ENCODE measurements around the gene RNF187. TPM values are rescaled to one million over a fixed set of nuclear protein-coding genes. Genes with fewer than 3 reads are reported as not detected.
A peak's percentile ranks its signal among the peaks of the same experiment; 100 is the strongest.

RNF187 gene
- total and polyA plus RNA-seq, 10 of the 15 experiments (the other 5 are each of a cell fraction or from before 2014, with no cell fraction given) = 2.6 to 116 (median 29.5) TPM

DNA sequence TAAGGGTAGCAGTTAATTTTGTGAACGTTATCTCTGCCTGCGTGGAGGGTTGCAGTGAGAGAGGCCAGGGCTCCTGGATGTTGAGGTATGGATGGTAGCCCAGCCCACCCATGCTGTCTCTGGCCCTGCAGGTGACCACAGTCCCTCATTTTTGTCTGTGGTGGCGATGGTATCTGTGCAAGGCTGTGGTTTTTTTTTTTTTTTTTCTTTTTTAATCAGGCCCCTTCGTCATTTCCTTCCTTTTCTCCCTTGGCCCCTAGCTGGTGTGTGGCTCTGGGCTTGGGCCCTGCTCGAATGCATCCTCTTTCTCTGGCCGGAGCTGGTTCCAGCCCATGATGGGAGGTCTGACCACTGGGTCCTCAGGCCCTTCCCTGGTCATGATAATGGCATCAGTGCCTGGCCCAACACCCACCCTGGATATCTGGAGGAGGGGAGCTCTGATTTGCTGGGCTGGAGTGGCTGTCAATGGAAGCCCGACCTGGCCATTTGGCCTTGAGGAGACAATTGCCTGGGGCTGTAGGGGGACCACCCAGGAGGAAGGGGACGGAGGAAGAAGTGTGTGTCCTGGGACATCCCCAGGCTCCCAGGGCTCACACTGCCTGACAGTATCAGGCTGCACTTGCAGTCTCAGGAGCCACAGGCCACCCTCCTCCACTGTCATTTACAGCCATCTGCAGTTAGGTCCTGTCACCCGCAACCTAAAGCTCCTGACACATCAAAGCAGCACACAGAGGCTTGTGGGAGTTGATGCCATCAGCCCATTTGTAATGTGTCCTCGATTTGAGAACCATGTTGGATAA lies 8.1 kb upstream of the RNF187 start:
- RAD21 ChIA-PET (ENCODE audit: unreplicated experiment) = no interaction called here
- in situ Hi-C loops (cut with MboI) (no loop called here), intact Hi-C loops (cut with micrococcal nuclease; ENCODE audit: unreplicated experiment) (no loop called here)
- 43% methylated on average over 9 of the region's 10 CpGs for WGBS (ENCODE audit: insufficient coverage, insufficient replicate concordance, low lambda C conversion rate, missing lambda C conversion rate)
- FAIRE-seq (no peak), DNase-seq (ENCODE audit: low read depth, low spot score) (no peak), ATAC-seq (peak; percentile 75)
- H3K9ac ChIP-seq (ENCODE audit: control insufficient read depth, insufficient read depth, low read length) = peak overlapping the region; percentile 20; the same call in 1 of the 2 replicates
- BruUV-seq (replicated peaks) = no TSS peak
- no peaks in the 10 kb centered on the region for H3K36me3 ChIP-seq (ENCODE audit: control insufficient read depth in 2 of 2, insufficient read depth in 2 of 2, low read length in 1 of 2)
- CTCF ChIA-PET = interaction anchor here (0.6 to 0.8 kb wide), 2 partner anchors 22 to 1637 kb away, joined by 4 to 5 read pairs; no protein-coding TSS in a partner anchor
- H4K20me1 ChIP-seq (ENCODE audit: control insufficient read depth, insufficient read depth) = no peaks in the 10 kb centered on the region
- H3K79me2 ChIP-seq (ENCODE audit: control insufficient read depth, insufficient read depth, low read length) = no peaks in the 10 kb centered on the region
- peak overlapping the region; percentile 30; the same call in 1 of the 2 replicates for H3K4me3 ChIP-seq
- no peaks in the 10 kb centered on the region for H3K27me3 ChIP-seq (replicated peaks in 1 of 2; ENCODE audit: control insufficient read depth in 2 of 2, insufficient read depth in 2 of 2, low read length in 1 of 2)
- SMC1A ChIA-PET (ENCODE audit: uncharacterized antibody, unreplicated experiment) = interaction anchor here (1.0 kb wide), 1 partner anchor 22 kb away, joined by 5 read pairs; no protein-coding TSS in a partner anchor
- no peaks in the 10 kb centered on the region for H3K9me3 ChIP-seq (replicated peaks; ENCODE audit: control insufficient read depth, insufficient read depth, low read length)
- peak overlapping the region; percentile 74 for H3K4me2 ChIP-seq (ENCODE audit: control insufficient read depth, insufficient read depth)
- H2AFZ ChIP-seq (ENCODE audit: control insufficient read depth, low read depth, low read length) = peak overlapping the region; percentile 69
- peaks cover 22% of the 10 kb centered on the region for H3K4me1 ChIP-seq (ENCODE audit: control insufficient read depth, insufficient read depth, low read length)
- peak overlapping the region; percentile 70 for H3K27ac ChIP-seq (ENCODE audit: control insufficient read depth, insufficient read depth)
- POLR2A ChIA-PET = interaction anchor here (1.0 kb wide), 1 partner anchor 20 kb away, joined by 4 read pairs; no protein-coding TSS in a partner anchor
- TF ChIP-seq JUNB (IDR thresholded peaks at IDR 0.05) = 0 out of 2 replicates have a peak, but pooled peaks have one; percentile 50
- TF ChIP-seq CREM (IDR thresholded peaks at IDR 0.05; ENCODE audit: low read depth) = peak; percentile 74
- 0 out of 2 replicates have a peak, but pooled peaks have one; percentile 55 for TF ChIP-seq CBFB (IDR thresholded peaks at IDR 0.05; ENCODE audit: low read depth)
- TF ChIP-seq YBX1 (IDR thresholded peaks at IDR 0.05) = no peak
- no peak for TF ChIP-seq HDGF (IDR thresholded peaks at IDR 0.05)
- TF ChIP-seq GABPA (IDR thresholded peaks at IDR 0.05; ENCODE audit: low read depth) = peak; percentile 40; the same call in 1 of the 2 replicates
- no peak for TF ChIP-seq ZNF217 (IDR thresholded peaks at IDR 0.05)
- TF ChIP-seq CREB1 (IDR thresholded peaks at IDR 0.05; ENCODE audit: low read depth) = peak; percentile 60; the same call in 1 of the 2 replicates
- no peak for TF ChIP-seq FOS (IDR thresholded peaks at IDR 0.05; ENCODE audit: borderline replicate concordance, extremely low read depth, insufficient read length)
- TF ChIP-seq, protein P1, sequence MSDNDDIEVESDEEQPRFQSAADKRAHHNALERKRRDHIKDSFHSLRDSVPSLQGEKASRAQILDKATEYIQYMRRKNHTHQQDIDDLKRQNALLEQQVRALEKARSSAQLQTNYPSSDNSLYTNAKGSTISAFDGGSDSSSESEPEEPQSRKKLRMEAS (IDR thresholded peaks at IDR 0.05; ENCODE audit: low read depth, low read length) = no peak
- TF ChIP-seq ATF7 (IDR thresholded peaks at IDR 0.05; ENCODE audit: low read depth) = no peak
- no peak for TF ChIP-seq SMAD5 (IDR thresholded peaks at IDR 0.05; ENCODE audit: low read depth)
- no peak for TF ChIP-seq KDM1A (IDR thresholded peaks at IDR 0.05; ENCODE audit: borderline replicate concordance)
- peak; percentile 50; the same call in 1 of the 2 replicates for TF ChIP-seq NFIC (IDR thresholded peaks at IDR 0.05; ENCODE audit: low read depth, low read length)
- no peak for TF ChIP-seq MXI1 (IDR thresholded peaks at IDR 0.05; ENCODE audit: low read depth, low read length)
- TF ChIP-seq PAX5 (IDR thresholded peaks at IDR 0.05; ENCODE audit: borderline replicate concordance, low read depth, low read length) = no peak
- no peak for TF ChIP-seq CBX3 (IDR thresholded peaks at IDR 0.05; ENCODE audit: borderline replicate concordance, low read depth)
- no peak for TF ChIP-seq SIN3A (IDR thresholded peaks at IDR 0.05; ENCODE audit: low read depth, low read length)
- TF ChIP-seq TCF12 (IDR thresholded peaks at IDR 0.05; ENCODE audit: low read depth, low read length) = no peak
- 0 out of 2 replicates have a peak, but pooled peaks have one; percentile 16 for TF ChIP-seq EED (IDR thresholded peaks at IDR 0.05; ENCODE audit: low read depth)
- TF ChIP-seq ZNF24 (IDR thresholded peaks at IDR 0.05) = no peak
- no peak for TF ChIP-seq CHD2 (IDR thresholded peaks at IDR 0.05; ENCODE audit: borderline replicate concordance, low read depth, low read length)
- TF ChIP-seq ETV6 (conservative IDR thresholded peaks at IDR 0.05 in 1 of 2, IDR thresholded peaks at IDR 0.05 in 1 of 2; ENCODE audit: borderline replicate concordance in 1 of 2, low read depth in 1 of 2) = peak in 1 of 2 experiments; percentile 25; a peak in 1 of 4 replicates
- peak; percentile 96 for TF ChIP-seq RUNX3 (IDR thresholded peaks at IDR 0.05; ENCODE audit: low read length)
- TF ChIP-seq RELA (IDR thresholded peaks at IDR 0.05; ENCODE audit: borderline replicate concordance, partially characterized antibody) = no peak
- TF ChIP-seq ZNF384 (IDR thresholded peaks at IDR 0.05; ENCODE audit: borderline replicate concordance, low read depth, low read length) = peak; percentile 63
- TF ChIP-seq SIX5 (IDR thresholded peaks at IDR 0.05; ENCODE audit: low read depth, low read length, severe bottlenecking) = no peak
- no peak for TF ChIP-seq SUZ12 (IDR thresholded peaks at IDR 0.05; ENCODE audit: unreplicated experiment)
